ENCODE measurements around the gene GJD3. TPM values are rescaled to one million over a fixed set of nuclear protein-coding genes. Genes with fewer than 3 reads are reported as not detected.

Gene GJD3
- total RNA-seq, 2 experiments from 2014 or later, result not detected

DNA sequence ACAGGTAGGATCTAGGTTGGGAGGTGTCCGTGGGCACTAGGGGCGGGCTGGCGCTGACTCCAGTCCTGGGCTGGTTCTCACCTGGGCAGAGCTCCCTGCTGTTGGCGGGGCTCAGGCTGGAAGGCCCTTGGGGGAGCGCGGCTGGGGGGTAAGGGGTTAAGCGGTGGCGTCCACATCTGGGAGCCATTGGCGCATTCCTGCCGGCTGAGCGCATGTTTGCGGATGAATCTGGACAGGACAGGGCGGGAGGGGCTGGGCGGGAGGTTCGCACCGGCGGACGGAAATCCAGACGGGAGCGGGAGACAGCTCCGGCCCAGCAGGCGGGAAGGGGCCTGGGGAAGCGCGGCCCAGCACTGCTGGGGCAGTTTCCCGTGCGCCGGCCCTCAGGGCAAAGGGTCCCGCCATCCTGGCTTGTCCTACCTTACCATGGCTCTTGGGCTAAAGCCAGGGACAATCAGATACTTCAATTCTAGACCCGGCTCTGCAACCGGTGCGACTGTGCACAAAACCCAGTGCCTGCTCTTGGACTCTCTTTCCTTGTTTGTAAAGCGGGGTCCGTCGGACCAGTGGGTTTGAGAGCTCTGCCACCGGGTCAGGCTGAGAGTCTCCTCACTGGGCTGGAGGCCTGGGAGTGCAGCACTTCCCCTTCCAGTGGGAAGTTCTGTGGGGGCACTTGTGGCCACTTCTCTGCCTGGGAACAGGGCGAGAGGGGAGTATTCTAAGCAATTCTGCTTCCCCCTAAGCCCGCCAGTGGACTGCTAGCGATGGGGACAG lies 47.8 kb downstream of the GJD3 start:
- ChIA-PET POLR2A (interaction anchor here (0.6 to 1.2 kb wide), 4 partner anchors 8 to 125 kb away, joined by 3 to 4 read pairs (median 3); partner anchors contain the start of gene RARA), CTCF (ENCODE audit: unreplicated experiment) (interaction anchor here (0.6 to 1.6 kb wide), 4 partner anchors 9 to 127 kb away, joined by 3 to 9 read pairs (median 4); no protein-coding TSS in a partner anchor)
- intact Hi-C loops (cut with micrococcal nuclease; ENCODE audit: unreplicated experiment), result no loop called here
- Histone ChIP-seq H3K27ac (ENCODE audit: low read depth, low read length, poor library complexity, severe bottlenecking) (no peak overlapping the region), H3K4me3 (ENCODE audit: low read depth, low read length, poor library complexity, severe bottlenecking) (no peak overlapping the region), H3K79me2 (ENCODE audit: insufficient read depth, low read depth, low read length) (no peaks in the 10 kb centered on the region), H3K4me2 (ENCODE audit: low read length) (peak overlapping the region; percentile 93), H3K36me3 (ENCODE audit: insufficient read depth, low read length) (no peaks in the 10 kb centered on the region), H3K9me3 (ENCODE audit: low read length) (no peaks in the 10 kb centered on the region), H2AFZ (ENCODE audit: low read length) (no peak overlapping the region), H3K4me1 (ENCODE audit: insufficient read depth, low read length, poor library complexity, severe bottlenecking) (peaks cover 49% of the 10 kb centered on the region), H3K9me2 (ENCODE audit: insufficient read depth, low read length) (no peaks in the 10 kb centered on the region), H4K20me1 (ENCODE audit: insufficient read depth, low read length) (peaks cover 4% of the 10 kb centered on the region; the same call in 1 of the 2 replicates)
- no TSS peak for BruUV-seq (replicated peaks)
- no peak for DNase-seq (ENCODE audit: low spot score)
- TF ChIP-seq CTCF (conservative IDR thresholded peaks at IDR 0.05; ENCODE audit: low read length), result no peak
- TF ChIP-seq EZH2phosphoT487 (IDR thresholded peaks at IDR 0.05; ENCODE audit: borderline replicate concordance, low read depth, low read length), result no peak

DNA sequence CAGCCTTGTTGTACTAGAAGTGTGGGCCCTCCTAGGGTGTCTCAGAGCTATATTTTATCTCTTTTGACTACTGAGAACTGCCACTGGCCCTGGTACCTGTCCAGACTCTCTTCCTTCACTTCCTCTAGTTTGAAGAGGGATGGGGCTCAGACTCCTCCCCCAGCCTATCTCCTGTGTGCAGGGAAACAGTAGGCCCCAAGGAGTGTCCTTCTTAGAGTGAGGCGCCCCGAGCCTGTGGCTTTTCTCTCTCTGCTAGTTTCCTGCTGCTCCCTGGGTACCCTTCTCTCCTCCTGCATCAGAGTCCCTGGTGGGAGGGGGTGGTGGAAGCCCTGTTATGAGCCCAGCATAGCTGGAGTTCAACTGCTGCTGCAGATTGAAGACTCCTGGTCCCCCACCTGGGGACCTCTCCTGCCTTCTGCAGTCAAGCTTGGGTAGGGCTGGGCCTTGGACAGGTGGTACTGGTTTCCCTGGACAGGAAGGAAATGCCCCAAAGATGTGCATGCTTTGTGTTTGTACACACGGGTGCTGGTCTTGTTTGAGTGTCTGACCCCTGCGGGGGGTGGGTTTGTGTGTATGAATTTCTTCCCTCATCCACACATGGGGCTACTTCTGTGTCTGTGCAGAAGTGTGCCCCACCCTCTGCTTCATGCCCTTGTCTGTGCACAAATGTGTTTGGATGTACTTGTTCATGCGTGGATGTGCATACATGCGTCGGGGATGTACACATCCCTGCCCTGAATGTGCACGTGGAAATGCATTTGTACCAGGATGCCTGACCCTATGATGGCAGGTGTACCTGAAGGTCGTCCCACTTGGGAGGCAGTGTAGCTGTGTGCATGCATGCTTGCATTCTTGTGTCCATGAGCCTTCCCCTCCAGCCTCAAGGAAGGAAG lies 48.6 kb downstream of the GJD3 start:
- Histone ChIP-seq H2AFZ (ENCODE audit: low read length) (no peak overlapping the region), H3K9me3 (ENCODE audit: low read length) (no peaks in the 10 kb centered on the region), H4K20me1 (ENCODE audit: insufficient read depth, low read length) (no peaks in the 10 kb centered on the region), H3K4me2 (ENCODE audit: low read length) (no peak overlapping the region), H3K36me3 (ENCODE audit: insufficient read depth, low read length) (no peaks in the 10 kb centered on the region), H3K4me1 (ENCODE audit: insufficient read depth, low read length, poor library complexity, severe bottlenecking) (peaks cover 47% of the 10 kb centered on the region), H3K79me2 (ENCODE audit: insufficient read depth, low read depth, low read length) (no peaks in the 10 kb centered on the region), H3K27ac (ENCODE audit: low read depth, low read length, poor library complexity, severe bottlenecking) (no peak overlapping the region), H3K9me2 (ENCODE audit: insufficient read depth, low read length) (no peaks in the 10 kb centered on the region), H3K4me3 (ENCODE audit: low read depth, low read length, poor library complexity, severe bottlenecking) (no peak overlapping the region)
- TF ChIP-seq EZH2phosphoT487 (IDR thresholded peaks at IDR 0.05; ENCODE audit: borderline replicate concordance, low read depth, low read length) (no peak), CTCF (conservative IDR thresholded peaks at IDR 0.05; ENCODE audit: low read length) (no peak)
- DNase-seq (ENCODE audit: low spot score), result no peak
- ChIA-PET CTCF (ENCODE audit: unreplicated experiment) (interaction anchor here (1.6 kb wide), 1 partner anchor 23 kb away, joined by 4 read pairs; no protein-coding TSS in a partner anchor), POLR2A (interaction anchor here (1.0 to 1.2 kb wide), 2 partner anchors 9 to 19 kb away, joined by 3 read pairs; no protein-coding TSS in a partner anchor)
- intact Hi-C loops (cut with micrococcal nuclease; ENCODE audit: unreplicated experiment), result no loop called here
- BruUV-seq (replicated peaks), result no TSS peak

Measured in OCI-LY7 (cell line).